Activated naive CD8-positive, alpha-beta T cell (primary cell): Measurements from ENCODE around the gene CLEC3B.
"Not testable (repeated sequence)": the region's sequence is repeated elsewhere in the genome, so short reads cannot be mapped to it uniquely, and the experiment has no call there.

Experiments used
- H3K27ac Mint-ChIP-seq: one replicate; pipeline ENCODE4 v1.8.0; 2021; ENCODE audit warnings: mixed read lengths
- H3K27me3 Mint-ChIP-seq: one replicate; pipeline ENCODE4 v1.8.0; 2021; ENCODE audit warnings: mixed read lengths
- H3K36me3 Mint-ChIP-seq: one replicate; pipeline ENCODE4 v1.8.0; 2021; ENCODE audit warnings: mixed read lengths
- H3K4me1 Mint-ChIP-seq: one replicate; pipeline ENCODE4 v1.8.0; 2021; ENCODE audit warnings: low read depth, mixed read lengths
- H3K4me3 Mint-ChIP-seq: one replicate; pipeline ENCODE4 v1.8.0; 2021; ENCODE audit warnings: mild to moderate bottlenecking, mixed read lengths
- H3K9me3 Mint-ChIP-seq: one replicate; pipeline ENCODE4 v1.8.0; 2021; ENCODE audit warnings: low read depth, mixed read lengths

Gene CLEC3B

DNA sequence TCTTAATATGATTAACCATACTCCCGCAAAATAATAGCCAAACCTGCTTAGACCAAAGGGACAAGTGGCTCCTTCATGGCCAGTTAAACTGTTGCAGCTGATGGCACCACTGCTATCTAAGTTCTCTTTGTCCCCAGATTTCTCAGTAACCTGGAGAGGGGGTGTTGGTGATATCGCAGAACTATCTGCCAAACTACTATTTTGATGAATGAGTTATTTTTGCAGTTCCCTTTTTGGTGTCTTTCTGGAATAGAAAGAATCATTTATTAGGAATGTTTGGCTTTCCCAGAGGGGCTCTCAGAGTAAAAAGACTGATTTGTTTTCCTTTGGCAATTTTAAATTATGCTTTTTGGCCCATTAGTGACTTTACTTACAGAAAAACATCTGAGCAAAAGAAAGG is 33.0 kb downstream of the CLEC3B start:
- no peaks in the 10 kb centered on the region for H3K9me3 Mint-ChIP-seq
- H3K4me3 Mint-ChIP-seq = no peak overlapping the region
- H3K4me1 Mint-ChIP-seq = peaks cover 10% of the 10 kb centered on the region
- H3K36me3 Mint-ChIP-seq = no peaks in the 10 kb centered on the region
- no peak overlapping the region for H3K27ac Mint-ChIP-seq
- peaks cover 2% of the 10 kb centered on the region for H3K27me3 Mint-ChIP-seq

DNA sequence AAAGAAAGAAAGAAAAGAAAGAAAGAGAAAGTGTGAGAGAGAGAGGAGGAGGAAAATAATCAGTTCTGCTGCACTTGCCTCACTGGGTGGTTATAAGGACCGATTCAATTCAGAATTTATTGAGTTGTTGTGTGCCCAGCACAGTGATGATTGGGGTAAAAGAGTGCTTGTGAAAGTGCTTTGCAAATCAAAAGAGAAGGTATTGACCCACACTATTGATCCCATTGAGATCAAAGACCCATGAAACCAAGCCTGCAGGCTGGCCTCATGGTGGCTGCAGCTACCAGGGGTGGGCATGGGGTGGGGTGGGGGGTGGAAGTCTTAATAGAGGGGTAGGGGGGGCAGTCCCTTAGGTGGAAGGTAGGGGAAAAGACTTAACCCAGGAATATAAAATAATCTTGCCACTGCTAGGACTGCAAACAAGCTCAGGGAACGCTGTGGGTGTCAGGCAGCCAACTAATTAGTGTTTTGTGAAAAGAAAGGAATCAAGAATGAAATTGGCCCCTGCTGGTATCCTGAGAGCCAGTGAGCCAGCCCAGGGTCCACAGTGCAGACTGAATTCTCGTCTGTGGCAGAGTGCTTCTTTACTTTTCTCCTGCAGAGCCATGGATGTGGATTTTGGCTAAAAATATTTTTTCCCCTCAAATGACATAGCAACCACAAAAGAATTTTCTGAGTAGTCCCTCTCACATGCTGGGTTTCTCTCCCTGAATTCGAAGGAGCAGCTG is 34.2 kb downstream of the CLEC3B start:
- peaks cover 2% of the 10 kb centered on the region for H3K27me3 Mint-ChIP-seq
- H3K9me3 Mint-ChIP-seq = no peaks in the 10 kb centered on the region
- no peak overlapping the region for H3K4me3 Mint-ChIP-seq
- H3K4me1 Mint-ChIP-seq = peaks cover 22% of the 10 kb centered on the region
- H3K36me3 Mint-ChIP-seq = no peaks in the 10 kb centered on the region
- no peak overlapping the region for H3K27ac Mint-ChIP-seq

DNA sequence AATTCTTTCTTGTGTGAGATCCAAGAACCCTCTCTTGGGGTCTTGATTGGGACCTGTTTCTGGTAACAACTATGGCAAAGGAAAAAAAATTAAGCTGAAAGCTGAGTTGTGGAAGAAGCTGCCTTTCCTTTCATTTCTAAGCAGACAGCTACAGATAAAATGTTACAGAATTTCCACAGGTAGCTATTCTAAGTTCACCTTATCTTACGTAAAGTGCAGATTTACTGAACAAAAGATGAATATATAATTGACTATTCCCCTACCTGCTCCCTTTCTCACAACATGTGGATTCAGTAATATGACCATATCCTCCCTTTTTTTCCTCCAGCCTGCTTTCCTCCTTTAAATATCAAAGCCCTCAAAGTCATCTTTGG is 36.6 kb downstream of the CLEC3B start:
- no peak overlapping the region for H3K4me3 Mint-ChIP-seq
- H3K27ac Mint-ChIP-seq = no peak overlapping the region
- H3K27me3 Mint-ChIP-seq = peaks cover 6% of the 10 kb centered on the region
- H3K36me3 Mint-ChIP-seq = no peaks in the 10 kb centered on the region
- H3K4me1 Mint-ChIP-seq = peaks cover 28% of the 10 kb centered on the region
- no peaks in the 10 kb centered on the region for H3K9me3 Mint-ChIP-seq

DNA sequence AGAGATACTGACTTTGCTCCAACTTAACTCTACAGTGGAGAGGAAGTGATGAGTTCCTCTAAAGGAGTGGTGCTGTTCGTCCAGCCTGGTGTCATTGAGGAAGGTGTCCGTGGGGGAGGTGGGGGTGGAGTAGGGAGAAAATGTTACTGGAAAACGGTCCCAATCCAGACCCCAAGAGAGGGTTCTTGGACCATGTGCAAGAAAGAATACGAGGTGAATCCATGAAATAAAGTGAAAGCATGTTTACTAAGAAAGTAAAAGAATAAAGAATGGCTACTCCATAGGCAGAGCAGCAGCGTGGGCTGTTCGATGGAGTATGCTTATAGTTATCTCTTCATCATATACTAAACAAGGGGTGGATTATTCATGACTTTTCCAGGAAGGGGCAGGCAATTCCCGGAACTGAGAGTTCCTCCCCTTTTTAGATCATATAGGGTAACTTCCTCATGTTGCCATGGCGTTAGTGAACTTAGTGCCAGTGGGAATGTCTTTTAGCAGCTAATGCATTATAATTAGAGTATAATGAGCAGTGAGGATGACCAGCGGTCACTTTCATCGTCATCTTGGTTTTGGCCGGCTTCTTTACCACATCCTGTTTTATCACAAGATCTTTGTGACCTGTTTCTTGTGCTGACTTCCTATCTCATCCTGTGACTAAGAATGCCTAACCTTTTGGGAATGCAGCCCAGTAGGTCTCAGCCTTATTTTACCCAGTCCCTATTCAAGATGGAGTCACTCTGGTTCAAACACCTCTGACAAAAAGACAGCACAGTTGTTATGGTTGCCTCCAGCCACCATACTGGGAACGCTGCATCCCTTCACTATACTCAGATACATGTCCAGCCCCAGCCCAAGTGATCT is 38.6 kb downstream of the CLEC3B start:
- Mint-ChIP-seq H3K9me3 (no peaks in the 10 kb centered on the region), H3K27ac (peak overlapping the region; percentile 69), H3K4me3 (peak overlapping the region; percentile 69), H3K36me3 (no peaks in the 10 kb centered on the region), H3K27me3 (peaks cover 6% of the 10 kb centered on the region), H3K4me1 (peaks cover 23% of the 10 kb centered on the region)

DNA sequence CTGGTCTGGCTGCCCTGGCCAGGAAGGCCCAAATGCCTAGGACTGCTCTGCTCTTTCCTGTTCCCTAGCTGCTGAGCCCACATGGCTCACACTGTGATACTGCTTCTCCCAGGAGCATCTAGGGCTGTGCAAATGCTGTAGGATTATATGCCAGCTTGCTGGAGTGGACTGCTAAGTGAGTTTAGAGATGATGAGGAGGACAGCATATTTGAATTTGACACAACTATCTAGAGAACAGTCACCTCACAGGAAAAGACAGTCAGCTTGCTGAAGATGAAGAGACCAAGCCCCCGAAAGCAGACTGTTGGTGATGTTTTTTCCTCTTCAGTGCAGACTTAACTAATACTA is 39.2 kb downstream of the CLEC3B start:
- no peak overlapping the region for H3K27ac Mint-ChIP-seq
- no peak overlapping the region for H3K4me3 Mint-ChIP-seq
- H3K4me1 Mint-ChIP-seq = peaks cover 23% of the 10 kb centered on the region
- H3K27me3 Mint-ChIP-seq = peaks cover 6% of the 10 kb centered on the region
- no peaks in the 10 kb centered on the region for H3K36me3 Mint-ChIP-seq
- no peaks in the 10 kb centered on the region for H3K9me3 Mint-ChIP-seq

DNA sequence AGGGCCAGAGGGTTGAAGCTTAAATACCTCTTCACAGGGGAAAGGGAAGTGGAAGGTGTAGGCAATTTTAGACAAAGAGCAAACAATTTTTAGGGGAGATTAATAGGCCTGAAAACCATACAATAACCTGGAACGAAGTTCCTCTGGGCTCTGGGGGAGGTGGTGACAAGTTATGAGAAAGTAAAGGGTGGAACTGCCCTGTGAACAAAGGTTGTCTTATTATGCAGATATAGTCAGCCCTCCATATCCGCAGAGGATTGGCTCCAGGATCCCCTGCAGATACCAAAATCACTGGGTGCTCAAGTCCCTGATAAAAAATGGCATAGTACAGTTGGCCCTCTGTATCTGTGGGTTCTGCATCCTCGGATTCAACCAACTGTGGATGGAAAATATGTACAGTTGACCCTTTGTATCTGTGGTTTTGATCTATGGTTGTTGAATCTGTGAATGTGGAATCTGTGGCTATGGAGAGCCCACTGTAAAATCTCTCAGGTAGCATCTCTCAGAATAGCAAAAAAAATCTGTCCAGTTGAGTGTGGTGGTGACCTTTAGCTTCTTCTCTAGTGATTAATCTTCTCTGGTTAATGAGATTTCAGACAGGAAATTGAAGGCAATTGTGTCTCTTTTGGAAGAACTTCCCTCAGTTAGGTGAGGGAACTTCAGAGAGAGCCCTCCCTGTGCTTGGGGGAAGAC is 40.2 kb downstream of the CLEC3B start:
- H3K9me3 Mint-ChIP-seq = no peaks in the 10 kb centered on the region
- peaks cover 23% of the 10 kb centered on the region for H3K4me1 Mint-ChIP-seq
- H3K27me3 Mint-ChIP-seq = peaks cover 6% of the 10 kb centered on the region
- H3K4me3 Mint-ChIP-seq = no peak overlapping the region
- H3K36me3 Mint-ChIP-seq = no peaks in the 10 kb centered on the region
- peak overlapping the region; percentile 52 for H3K27ac Mint-ChIP-seq

DNA sequence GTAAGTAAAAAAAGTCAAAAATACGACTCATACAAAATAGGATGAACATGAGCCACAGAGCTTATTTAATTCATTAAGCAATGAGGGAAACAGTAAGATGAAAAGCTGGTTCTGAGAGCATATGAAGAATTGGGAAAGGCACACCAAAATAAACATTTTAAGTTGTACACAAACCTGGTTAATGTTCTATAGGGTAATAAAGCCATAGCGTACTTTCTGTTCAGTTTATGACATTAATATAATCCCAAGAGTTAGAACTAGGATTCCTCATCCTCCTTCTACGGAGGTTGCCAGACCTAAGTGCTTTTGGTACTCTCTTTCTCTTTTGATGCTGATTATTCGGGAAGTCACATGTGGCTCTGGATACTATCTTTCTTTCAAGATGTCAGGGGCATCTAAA is 41.4 kb downstream of the CLEC3B start:
- Mint-ChIP-seq H3K36me3 (no peaks in the 10 kb centered on the region), H3K27me3 (peaks cover 6% of the 10 kb centered on the region), H3K27ac (no peak overlapping the region)

DNA sequence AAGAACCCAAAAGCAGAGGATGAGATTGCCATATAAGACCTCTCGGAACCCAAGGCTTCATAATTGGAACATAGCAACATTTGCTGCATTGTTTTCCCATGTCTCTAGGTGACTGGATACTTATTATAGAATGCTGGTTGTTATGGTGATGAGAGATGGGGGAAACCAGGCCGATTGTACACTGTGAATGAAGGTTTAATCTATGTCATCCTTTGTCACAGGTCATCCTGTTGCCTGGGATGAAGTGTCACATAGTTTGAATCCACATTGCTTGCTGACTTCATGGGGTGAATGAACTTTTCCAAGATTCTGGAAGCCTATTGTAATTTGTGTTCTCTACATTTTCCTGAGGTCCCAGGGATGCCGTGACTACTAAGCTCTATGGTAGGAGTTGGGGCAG is 41.8 kb downstream of the CLEC3B start:
- Mint-ChIP-seq H3K27ac (no peak overlapping the region), H3K27me3 (peaks cover 6% of the 10 kb centered on the region), H3K4me3 (no peak overlapping the region), H3K9me3 (no peaks in the 10 kb centered on the region), H3K36me3 (no peaks in the 10 kb centered on the region), H3K4me1 (peaks cover 23% of the 10 kb centered on the region)

More for the DNA sequence above, 41.4 kb downstream of the CLEC3B start:
- H3K4me1 Mint-ChIP-seq = peaks cover 23% of the 10 kb centered on the region
- no peaks in the 10 kb centered on the region for H3K9me3 Mint-ChIP-seq
- no peak overlapping the region for H3K4me3 Mint-ChIP-seq

DNA sequence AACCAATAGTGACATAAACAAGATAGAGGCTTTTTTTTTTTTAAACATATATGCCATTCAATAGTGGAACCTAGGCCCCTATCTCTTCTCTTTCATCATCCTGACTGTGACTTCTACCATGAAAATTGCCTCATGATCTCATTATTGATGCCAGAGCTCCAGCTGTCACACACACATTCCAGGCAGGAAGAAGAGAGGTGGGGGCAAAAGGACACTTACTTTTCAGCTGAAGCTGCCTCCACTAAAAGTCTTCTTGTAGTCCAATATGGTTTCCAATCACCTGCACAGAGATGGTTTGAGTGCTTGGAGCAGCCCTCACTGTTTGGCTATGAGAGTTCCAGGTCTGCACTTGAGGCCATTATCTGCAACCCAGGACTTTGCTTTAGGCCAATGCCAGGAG is 45.0 kb downstream of the CLEC3B start:
- Mint-ChIP-seq H3K27me3 (peaks cover 2% of the 10 kb centered on the region), H3K4me3 (no peak overlapping the region), H3K36me3 (no peaks in the 10 kb centered on the region)

DNA sequence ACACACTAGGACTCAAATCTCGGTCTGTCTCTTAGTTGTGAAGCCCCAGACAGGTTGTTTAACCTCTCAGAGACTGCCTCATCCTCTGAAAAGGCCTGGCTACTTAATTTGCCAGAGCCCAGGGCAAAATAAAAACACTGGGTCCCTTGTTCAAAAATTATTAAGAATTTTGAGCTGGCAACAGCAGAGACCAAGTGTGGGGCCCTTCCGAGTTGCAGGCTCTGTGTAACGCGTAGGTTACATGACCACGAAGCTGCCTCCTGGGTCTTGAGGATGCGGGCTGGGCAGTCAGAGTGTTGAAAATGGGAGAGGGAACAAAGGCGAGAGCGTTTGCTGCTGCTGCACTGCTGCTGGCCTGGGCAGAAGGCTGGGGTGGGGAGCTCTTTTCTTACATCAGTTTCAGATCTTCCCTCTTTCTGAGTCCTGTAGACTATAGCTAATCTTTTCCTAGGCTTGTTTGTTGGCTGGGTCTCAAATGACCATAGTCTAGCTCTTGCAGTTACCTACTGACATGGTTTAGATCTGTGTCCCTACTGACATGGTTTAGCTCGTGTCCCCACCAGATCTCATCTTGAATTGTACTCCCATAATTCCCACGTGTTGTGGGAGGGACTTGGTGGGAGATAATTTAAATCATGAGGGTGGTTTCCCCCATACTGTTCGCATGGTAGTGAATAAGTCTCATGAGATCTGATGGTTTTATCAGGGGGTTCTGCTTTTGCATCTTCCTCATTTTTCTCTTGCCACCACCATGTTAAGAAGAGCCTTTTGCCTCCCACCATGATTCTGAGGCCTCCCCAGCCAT is 49.9 kb downstream of the CLEC3B start:
- Mint-ChIP-seq H3K9me3 (no peaks in the 10 kb centered on the region), H3K4me1 (no peaks in the 10 kb centered on the region), H3K27me3 (peaks cover 4% of the 10 kb centered on the region), H3K4me3 (no peak overlapping the region), H3K36me3 (no peaks in the 10 kb centered on the region), H3K27ac (no peak overlapping the region)

More for the DNA sequence above, 45.0 kb downstream of the CLEC3B start:
- no peak overlapping the region for H3K27ac Mint-ChIP-seq
- H3K4me1 Mint-ChIP-seq = peaks cover 5% of the 10 kb centered on the region
- no peaks in the 10 kb centered on the region for H3K9me3 Mint-ChIP-seq

DNA sequence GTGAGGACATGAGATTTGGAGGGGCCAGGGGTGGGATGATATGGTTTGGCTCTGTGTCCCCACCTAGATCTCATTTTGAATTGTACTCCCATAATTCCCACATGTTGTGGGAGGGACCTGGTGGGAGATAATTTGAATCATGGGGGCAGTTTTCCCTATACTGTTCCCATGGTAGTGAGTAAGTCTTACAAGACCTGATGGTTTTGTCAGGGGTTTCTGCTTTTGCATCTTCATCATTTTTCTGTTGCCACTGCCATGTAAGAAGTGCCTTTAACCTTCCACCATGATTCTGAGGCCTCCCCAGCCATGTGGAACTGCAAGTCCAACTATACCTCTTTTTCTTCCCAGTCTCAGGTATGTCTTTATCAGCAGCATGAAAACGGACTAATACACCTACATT is 52.2 kb downstream of the CLEC3B start:
- not testable (repeated sequence) for H3K9me3 Mint-ChIP-seq, H3K27ac Mint-ChIP-seq, H3K36me3 Mint-ChIP-seq, H3K4me3 Mint-ChIP-seq, H3K27me3 Mint-ChIP-seq, H3K4me1 Mint-ChIP-seq

DNA sequence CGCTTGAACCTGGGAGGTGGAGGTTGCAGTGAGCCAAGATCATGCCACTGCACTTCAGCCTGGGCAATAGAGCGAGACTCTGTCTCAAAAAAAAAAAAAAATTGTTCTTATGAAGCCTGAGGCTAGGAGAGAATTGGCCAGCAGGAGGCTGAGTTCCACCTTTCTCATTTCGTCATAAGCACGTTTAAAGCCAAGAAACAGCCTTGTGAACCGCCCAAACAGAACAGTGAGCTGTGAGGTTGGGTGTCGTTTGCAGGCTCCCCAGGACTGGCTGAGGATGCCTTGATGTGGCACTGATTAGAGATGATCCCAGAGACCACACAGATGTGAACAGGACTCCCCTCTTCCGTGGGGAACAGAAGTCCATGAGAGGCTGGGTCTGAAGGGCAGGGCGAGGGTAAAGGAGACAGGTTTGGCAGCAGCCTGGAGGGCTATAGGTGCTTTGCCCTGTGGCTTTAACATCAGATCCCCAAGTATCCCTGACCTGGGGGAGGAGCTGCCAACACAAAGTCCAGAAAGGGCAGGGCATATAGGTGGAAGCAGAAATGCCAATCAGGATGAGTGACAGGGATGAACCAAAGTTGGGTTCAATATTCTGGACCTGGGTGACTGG is 52.9 kb downstream of the CLEC3B start:
- Mint-ChIP-seq H3K9me3 (no peaks in the 10 kb centered on the region), H3K27ac (no peak overlapping the region), H3K36me3 (no peaks in the 10 kb centered on the region), H3K4me1 (no peaks in the 10 kb centered on the region), H3K4me3 (no peak overlapping the region), H3K27me3 (peaks cover 4% of the 10 kb centered on the region)

DNA sequence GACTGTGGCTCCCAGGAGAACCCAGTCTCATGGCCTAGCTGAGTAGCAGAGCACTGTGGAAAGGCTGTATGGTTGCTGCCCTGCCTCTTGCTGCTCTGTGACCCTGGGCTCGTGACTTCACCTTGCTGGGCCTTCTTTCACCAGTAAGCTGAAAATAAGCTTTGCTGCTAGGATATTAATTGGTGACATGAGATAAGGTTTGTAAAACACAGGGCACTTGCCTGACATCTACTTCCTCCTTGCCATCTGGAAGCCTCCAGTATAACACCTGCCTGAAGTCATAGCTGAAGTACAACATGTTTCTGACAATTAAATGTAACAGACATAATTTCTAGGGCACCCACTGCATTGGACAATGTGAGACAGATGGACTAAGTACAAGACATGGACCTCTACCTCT is 53.6 kb downstream of the CLEC3B start:
- Mint-ChIP-seq H3K27ac (no peak overlapping the region), H3K4me3 (no peak overlapping the region), H3K36me3 (no peaks in the 10 kb centered on the region), H3K4me1 (no peaks in the 10 kb centered on the region), H3K9me3 (no peaks in the 10 kb centered on the region), H3K27me3 (peaks cover 4% of the 10 kb centered on the region)

DNA sequence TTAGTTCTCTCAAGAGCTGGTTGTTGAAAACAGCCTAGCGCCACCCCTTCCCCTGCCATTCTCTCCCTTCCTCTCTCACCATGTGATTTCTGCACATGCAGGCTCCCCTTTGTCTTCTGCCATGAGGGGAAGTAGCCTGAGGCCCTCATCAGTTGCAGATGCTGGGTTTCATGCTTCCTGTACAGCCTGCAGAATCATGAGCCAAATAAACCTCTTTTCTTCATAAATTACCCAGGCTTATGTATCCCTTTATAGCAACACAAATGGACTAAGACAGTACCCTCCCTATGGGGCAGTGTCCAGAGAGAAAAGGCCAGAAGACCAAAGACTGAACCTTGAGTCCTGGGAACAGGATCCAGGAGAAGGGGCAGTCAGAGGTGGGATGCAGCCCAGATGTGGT is 54.7 kb downstream of the CLEC3B start:
- no peaks in the 10 kb centered on the region for H3K36me3 Mint-ChIP-seq
- no peak overlapping the region for H3K4me3 Mint-ChIP-seq
- no peaks in the 10 kb centered on the region for H3K4me1 Mint-ChIP-seq
- H3K27me3 Mint-ChIP-seq = peaks cover 4% of the 10 kb centered on the region
- H3K9me3 Mint-ChIP-seq = no peaks in the 10 kb centered on the region
- no peak overlapping the region for H3K27ac Mint-ChIP-seq
